ENCODE data around the gene HCFC2. TPM values are rescaled to one million over a fixed set of nuclear protein-coding genes. Genes with fewer than 3 reads are reported as not detected.
A peak's percentile ranks its signal among the peaks of the same experiment; 100 is the strongest.

Gene HCFC2
- total and polyA plus RNA-seq, 8 donors = 2.9 to 50.1 (median 11.9) TPM

GRCh38 chr12:104044158-104044557 lies 20.2 kb upstream of the HCFC2 start:
- H3K36me3 ChIP-seq = no peaks in the 10 kb centered on the region
- TF ChIP-seq, protein P1, sequence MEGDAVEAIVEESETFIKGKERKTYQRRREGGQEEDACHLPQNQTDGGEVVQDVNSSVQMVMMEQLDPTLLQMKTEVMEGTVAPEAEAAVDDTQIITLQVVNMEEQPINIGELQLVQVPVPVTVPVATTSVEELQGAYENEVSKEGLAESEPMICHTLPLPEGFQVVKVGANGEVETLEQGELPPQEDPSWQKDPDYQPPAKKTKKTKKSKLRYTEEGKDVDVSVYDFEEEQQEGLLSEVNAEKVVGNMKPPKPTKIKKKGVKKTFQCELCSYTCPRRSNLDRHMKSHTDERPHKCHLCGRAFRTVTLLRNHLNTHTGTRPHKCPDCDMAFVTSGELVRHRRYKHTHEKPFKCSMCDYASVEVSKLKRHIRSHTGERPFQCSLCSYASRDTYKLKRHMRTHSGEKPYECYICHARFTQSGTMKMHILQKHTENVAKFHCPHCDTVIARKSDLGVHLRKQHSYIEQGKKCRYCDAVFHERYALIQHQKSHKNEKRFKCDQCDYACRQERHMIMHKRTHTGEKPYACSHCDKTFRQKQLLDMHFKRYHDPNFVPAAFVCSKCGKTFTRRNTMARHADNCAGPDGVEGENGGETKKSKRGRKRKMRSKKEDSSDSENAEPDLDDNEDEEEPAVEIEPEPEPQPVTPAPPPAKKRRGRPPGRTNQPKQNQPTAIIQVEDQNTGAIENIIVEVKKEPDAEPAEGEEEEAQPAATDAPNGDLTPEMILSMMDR (IDR thresholded peaks at IDR 0.05) = no peak
- TF ChIP-seq POLR2AphosphoS5 (IDR thresholded peaks at IDR 0.05) = no peak
- TF ChIP-seq POLR2A (IDR thresholded peaks at IDR 0.05) = no peak
- no peak for TF ChIP-seq EP300 (IDR thresholded peaks at IDR 0.05)
- no peaks in the 10 kb centered on the region for H3K9me3 ChIP-seq
- no peaks in the 10 kb centered on the region for H3K27me3 ChIP-seq
- DNase-seq = no peak
- peaks cover 0 to 25% (median 12%) of the 10 kb centered on the region in 4 donors for H3K4me1 ChIP-seq
- 85 to 96% (median 91%) methylated on average over 3 of the region's 3 CpGs for WGBS, 5 donors
- H3K4me3 ChIP-seq = no peak overlapping the region
- intact Hi-C loops (cut with DNase I; ENCODE audit: low total_unique reads) = no loop called here
- H3K27ac ChIP-seq = no peak overlapping the region

GRCh38 chr12:104046306-104046705 lies 18.0 kb upstream of the HCFC2 start:
- Histone ChIP-seq H3K4me1 (peaks cover 4 to 40% (median 25%) of the 10 kb centered on the region in 4 donors), H3K27me3 (peaks cover 0 to 17% (median 0%) of the 10 kb centered on the region in 3 donors), H3K4me3 (no peak overlapping the region), H3K9me3 (no peaks in the 10 kb centered on the region), H3K36me3 (no peaks in the 10 kb centered on the region), H3K27ac (no peak overlapping the region)
- intact Hi-C loops (cut with DNase I; ENCODE audit: low total_unique reads) = no loop called here
- WGBS, 5 donors = 71 to 86% (median 79%) methylated on average over 4 of the region's 4 CpGs
- DNase-seq = no peak
- TF ChIP-seq, protein P1 (IDR thresholded peaks at IDR 0.05) = no peak

DNA sequence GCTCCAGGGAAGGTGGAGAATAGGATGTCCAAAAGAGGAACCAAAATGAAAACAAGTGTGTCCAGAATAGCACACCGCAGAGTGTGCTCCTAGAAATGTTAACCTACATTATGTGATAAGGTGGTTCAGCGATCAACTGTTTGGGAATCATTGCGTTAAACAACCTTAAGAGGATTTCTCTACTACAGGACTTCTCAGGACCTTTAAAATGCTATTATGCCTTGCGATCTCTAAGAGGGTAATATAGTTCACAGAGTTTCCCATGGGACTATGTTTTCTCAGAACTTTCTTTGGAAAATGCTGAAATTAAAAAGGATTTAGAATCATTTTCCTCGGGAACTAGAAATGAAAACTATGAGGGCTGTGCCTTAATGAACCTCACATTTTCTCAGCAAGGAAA lies 16.2 kb upstream of the HCFC2 start:
- TF ChIP-seq, protein P1 (IDR thresholded peaks at IDR 0.05) = no peak
- TF ChIP-seq POLR2A (IDR thresholded peaks at IDR 0.05) = no peak
- no peak for TF ChIP-seq POLR2AphosphoS5 (IDR thresholded peaks at IDR 0.05)
- TF ChIP-seq EP300 (IDR thresholded peaks at IDR 0.05) = no peak
- H3K4me1 ChIP-seq = peaks cover 4 to 40% (median 25%) of the 10 kb centered on the region in 4 donors
- no peak overlapping the region for H3K4me3 ChIP-seq
- peak overlapping the region in 2 of 5 donors; percentile 72 to 78 for H3K27ac ChIP-seq
- 72 to 90% (median 87%) methylated on average over 5 of the region's 5 CpGs for WGBS, 5 donors
- H3K9me3 ChIP-seq = no peaks in the 10 kb centered on the region
- intact Hi-C loops (cut with DNase I; ENCODE audit: low total_unique reads) = no loop called here
- no peaks in the 10 kb centered on the region for H3K36me3 ChIP-seq
- DNase-seq = no peak
- peaks cover 0 to 17% (median 0%) of the 10 kb centered on the region in 3 donors for H3K27me3 ChIP-seq

- peak overlapping the region in 4 of 5 donors; percentile 6 to 78 (median 70) for H3K27ac ChIP-seq
- no peaks in the 10 kb centered on the region for H3K9me3 ChIP-seq
- peaks cover 0 to 17% (median 0%) of the 10 kb centered on the region in 3 donors for H3K27me3 ChIP-seq
- DNase-seq = no peak
- TF ChIP-seq EP300 (IDR thresholded peaks at IDR 0.05) (no peak), POLR2AphosphoS5 (IDR thresholded peaks at IDR 0.05) (no peak), POLR2A (IDR thresholded peaks at IDR 0.05) (no peak)
- TF ChIP-seq, protein P1 (IDR thresholded peaks at IDR 0.05) = no peak
- H3K4me3 ChIP-seq = peak overlapping the region in 3 of 4 donors; percentile 39 to 48 (median 48)
- intact Hi-C loops (cut with DNase I; ENCODE audit: low total_unique reads) = no loop called here
- peaks cover 4 to 40% (median 25%) of the 10 kb centered on the region in 4 donors for H3K4me1 ChIP-seq
- H3K36me3 ChIP-seq = no peaks in the 10 kb centered on the region
- 64 to 78% (median 76%) methylated on average over 3 of the region's 3 CpGs for WGBS, 5 donors
These were observed 15.5 kb upstream of the HCFC2 start for GRCh38 chr12:104048811-104049210.
